A673 (cell line): Measurements from ENCODE around the gene LRIG3. TPM values are rescaled to one million over a fixed set of nuclear protein-coding genes. Genes with fewer than 3 reads are reported as not detected.

Experiments used
- BruUV-seq: library from RNA; stranded (reverse); fragments of 400-500 nt; replicated peaks from 2 replicates; lab custom pipeline; 2021; lab: Mats Ljungman, UMichigan
- CTCF ChIA-PET: fragments of 300-600 bp; sonication (Branson Sonifier 250); formaldehyde crosslinking; loops from one replicate; lab custom pipeline; 2022; ENCODE audit warnings: antibody characterized with exemption; lab: Charles Lee
- POLR2A ChIA-PET: fragments of 300-600 bp; sonication (Branson Sonifier 250); formaldehyde crosslinking; loops from one replicate; lab custom pipeline; 2022; ENCODE audit warnings: antibody characterized with exemption; ENCODE audit not compliant: low non-redundant PET; lab: Charles Lee
- DNase-seq: peaks from one replicate; pipeline ENCODE4 v3.0.0-alpha.2; 2015; ENCODE audit warnings: low spot score
- H3K27ac ChIP-seq: fragments of 200-600 bp; sonication (generic); 2 replicates; pipeline ENCODE4 v1.5.1; 2016; ENCODE audit warnings: mixed run types, low read depth, mild to moderate bottlenecking, mixed read lengths, antibody characterized with exemption, low read length; ENCODE audit not compliant: poor library complexity, severe bottlenecking
- H3K27me3 ChIP-seq: fragments of 200-600 bp; sonication (generic); replicated peaks from 2 replicates; pipeline ENCODE4 v1.6.1; 2017; ENCODE audit warnings: mixed run types, low read depth, mild to moderate bottlenecking, mixed read lengths, antibody characterized with exemption, low read length; ENCODE audit not compliant: insufficient read depth, poor library complexity
- H3K36me3 ChIP-seq: fragments of 200-600 bp; sonication (generic); 2 replicates; pipeline ENCODE4 v1.6.1; 2016; ENCODE audit warnings: mixed run types, mild to moderate bottlenecking, mixed read lengths, antibody characterized with exemption, low read length; ENCODE audit not compliant: insufficient read depth, poor library complexity, severe bottlenecking
- H3K4me1 ChIP-seq: fragments of 200-600 bp; sonication (generic); 2 replicates; pipeline ENCODE4 v1.6.1; 2017; ENCODE audit warnings: mixed run types, mild to moderate bottlenecking, mixed read lengths, antibody characterized with exemption, low read length; ENCODE audit not compliant: insufficient read depth, poor library complexity, severe bottlenecking
- H3K4me3 ChIP-seq: fragments of 200-600 bp; sonication (generic); 2 replicates; pipeline ENCODE4 v1.5.1; 2016; ENCODE audit warnings: low read depth, mixed run types, mild to moderate bottlenecking, mixed read lengths, low read length; ENCODE audit not compliant: poor library complexity, severe bottlenecking
- H3K9me3 ChIP-seq: fragments of 200-600 bp; sonication (generic); 2 replicates; pipeline ENCODE4 v1.6.1; 2016; ENCODE audit warnings: mixed run types, low read depth, mild to moderate bottlenecking, mixed read lengths, antibody characterized with exemption, low read length; ENCODE audit not compliant: poor library complexity, severe bottlenecking
- EZH2 ChIP-seq: fragments of 200-600 bp; sonication (generic); IDR thresholded peaks from 2 replicates; pipeline ENCODE4 v1.6.1; 2017; ENCODE audit warnings: borderline replicate concordance, low read depth, mild to moderate bottlenecking, mixed read lengths, antibody characterized with exemption, low read length; ENCODE audit not compliant: poor library complexity, severe bottlenecking
- intact Hi-C: fragments of 100-400 bp; cut with micrococcal nuclease; formaldehyde crosslinking; loops from one replicate; pipeline ENCODE4 v1.10.0; 2022; ENCODE audit not compliant: unreplicated experiment
- total RNA-seq: library from RNA; stranded (reverse); gene quantifications from 2 replicates; pipeline ENCODE4 v1.2.3, GENCODE V29; 2021
- TF ChIP-seq, protein P1 (sequence below): fragments of 300-800, 200-600 bp; sonication (generic); conservative IDR thresholded peaks from 2 replicates; pipeline ENCODE4 v1.5.1; 2017; ENCODE audit warnings: low read depth, mild to moderate bottlenecking, antibody characterized with exemption, low read length, moderate library complexity, mixed read lengths

The LRIG3 gene
- total RNA-seq, 1 experiment from 2014 or later = 13.4 TPM

DNA sequence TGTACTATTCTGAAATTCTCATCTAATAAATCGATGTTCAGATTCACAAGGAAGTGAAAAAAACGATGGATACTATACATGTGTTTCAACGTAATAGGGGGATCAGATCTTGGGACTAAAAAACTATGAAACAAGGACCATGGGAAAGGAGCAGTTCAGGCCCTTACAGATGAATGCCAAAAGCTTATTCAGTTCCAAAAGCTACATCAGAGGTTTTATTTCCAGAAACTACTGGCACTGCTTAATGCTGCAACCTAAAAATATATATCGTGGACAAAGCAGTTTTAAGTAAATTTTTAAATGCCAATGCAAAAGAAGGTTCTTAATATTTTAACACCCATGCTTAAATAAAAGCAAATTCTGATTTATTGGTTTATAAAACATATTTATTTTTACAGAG is 38.5 kb downstream of the LRIG3 start:
- POLR2A ChIA-PET = no interaction called here
- Histone ChIP-seq H3K9me3 (no peaks in the 10 kb centered on the region), H3K27me3 (no peaks in the 10 kb centered on the region), H3K4me1 (peaks cover 24% of the 10 kb centered on the region), H3K36me3 (peaks cover 46% of the 10 kb centered on the region), H3K27ac (no peak overlapping the region), H3K4me3 (no peak overlapping the region)
- CTCF ChIA-PET = interaction anchor here (0.5 kb wide), 1 partner anchor 34 kb away, joined by 5 read pairs; no protein-coding TSS in a partner anchor
- no peak for DNase-seq
- intact Hi-C loops = no loop called here
- no TSS peak for BruUV-seq
- TF ChIP-seq EZH2 = no peak
- TF ChIP-seq, protein P1, sequence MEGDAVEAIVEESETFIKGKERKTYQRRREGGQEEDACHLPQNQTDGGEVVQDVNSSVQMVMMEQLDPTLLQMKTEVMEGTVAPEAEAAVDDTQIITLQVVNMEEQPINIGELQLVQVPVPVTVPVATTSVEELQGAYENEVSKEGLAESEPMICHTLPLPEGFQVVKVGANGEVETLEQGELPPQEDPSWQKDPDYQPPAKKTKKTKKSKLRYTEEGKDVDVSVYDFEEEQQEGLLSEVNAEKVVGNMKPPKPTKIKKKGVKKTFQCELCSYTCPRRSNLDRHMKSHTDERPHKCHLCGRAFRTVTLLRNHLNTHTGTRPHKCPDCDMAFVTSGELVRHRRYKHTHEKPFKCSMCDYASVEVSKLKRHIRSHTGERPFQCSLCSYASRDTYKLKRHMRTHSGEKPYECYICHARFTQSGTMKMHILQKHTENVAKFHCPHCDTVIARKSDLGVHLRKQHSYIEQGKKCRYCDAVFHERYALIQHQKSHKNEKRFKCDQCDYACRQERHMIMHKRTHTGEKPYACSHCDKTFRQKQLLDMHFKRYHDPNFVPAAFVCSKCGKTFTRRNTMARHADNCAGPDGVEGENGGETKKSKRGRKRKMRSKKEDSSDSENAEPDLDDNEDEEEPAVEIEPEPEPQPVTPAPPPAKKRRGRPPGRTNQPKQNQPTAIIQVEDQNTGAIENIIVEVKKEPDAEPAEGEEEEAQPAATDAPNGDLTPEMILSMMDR = no peak

DNA sequence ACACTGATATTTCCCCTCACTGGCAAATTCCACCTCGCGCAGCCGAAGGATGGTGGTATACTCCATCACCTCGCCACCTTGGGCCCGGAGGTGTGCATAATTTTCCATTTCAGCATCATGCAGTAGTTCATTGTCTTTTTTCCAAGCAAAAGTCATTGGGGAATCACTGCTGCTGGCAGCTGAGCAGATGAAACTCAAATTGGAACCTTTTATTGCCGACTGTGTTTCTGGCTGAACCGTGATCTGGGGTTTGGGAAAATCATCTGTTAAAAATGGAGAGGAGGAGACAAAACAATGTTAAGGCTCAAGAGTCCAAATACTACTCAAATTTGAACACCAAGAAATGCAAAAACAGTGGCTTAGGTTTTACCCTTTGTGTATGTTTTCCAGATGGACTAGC is 39.7 kb downstream of the LRIG3 start:
- no peak for DNase-seq
- POLR2A ChIA-PET = no interaction called here
- no peaks in the 10 kb centered on the region for H3K27me3 ChIP-seq
- H3K36me3 ChIP-seq = peaks cover 44% of the 10 kb centered on the region
- peaks cover 19% of the 10 kb centered on the region for H3K4me1 ChIP-seq
- TF ChIP-seq EZH2 = no peak
- TF ChIP-seq, protein P1 = no peak
- H3K27ac ChIP-seq = no peak overlapping the region
- intact Hi-C loops = no loop called here
- BruUV-seq = no TSS peak
- CTCF ChIA-PET = no interaction called here
- H3K4me3 ChIP-seq = no peak overlapping the region
- no peaks in the 10 kb centered on the region for H3K9me3 ChIP-seq

DNA sequence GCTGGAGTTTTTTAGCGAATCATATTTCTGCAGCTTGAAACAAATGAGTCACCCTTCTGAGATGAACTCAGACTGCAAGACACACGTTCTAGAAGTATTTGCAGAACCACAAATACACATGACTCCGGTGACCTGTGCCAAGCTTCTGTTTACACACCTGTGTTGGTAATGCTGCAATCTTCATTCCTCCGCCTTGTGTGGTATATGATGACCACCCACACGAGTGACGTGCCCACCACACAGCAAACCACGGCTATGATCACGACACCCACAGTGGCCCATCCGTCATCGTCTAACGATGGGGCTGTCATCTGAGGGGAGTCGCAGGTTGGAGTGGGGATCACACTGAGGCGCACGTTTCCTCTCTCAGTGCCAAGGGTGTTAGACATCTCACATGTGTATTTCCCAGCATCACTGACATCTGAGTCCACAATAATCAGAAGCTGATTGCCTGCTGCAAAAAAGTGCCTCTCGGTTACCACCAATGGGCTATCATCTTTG is 43.0 kb downstream of the LRIG3 start:
- CTCF ChIA-PET = no interaction called here

More for the DNA sequence above, 43.0 kb downstream of the LRIG3 start:
- peaks cover 62% of the 10 kb centered on the region for H3K36me3 ChIP-seq
- intact Hi-C loops = no loop called here
- no peak overlapping the region for H3K4me3 ChIP-seq
- BruUV-seq = no TSS peak
- TF ChIP-seq, protein P1 = no peak
- no peak for TF ChIP-seq EZH2
- H3K27me3 ChIP-seq = no peaks in the 10 kb centered on the region
- no peak for DNase-seq
- peaks cover 5% of the 10 kb centered on the region for H3K4me1 ChIP-seq
- H3K27ac ChIP-seq = no peak overlapping the region
- POLR2A ChIA-PET = no interaction called here
- no peaks in the 10 kb centered on the region for H3K9me3 ChIP-seq
